Pancreas (tissue), 10 donors: ENCODE measurements around the gene PGM5. TPM values are rescaled to one million over a fixed set of nuclear protein-coding genes. Genes with fewer than 3 reads are reported as not detected.

Source experiments
- ATAC-seq, 4 donors: fragments of 200-7000 bp; cut with Tn5 transposase; one replicate each; pipeline versions ENCODE4 v1.8.0 to v1.9.1; 2020; ENCODE audit warnings: mild to moderate bottlenecking in 4 of 4, moderate library complexity in 4 of 4
- DNase-seq, 6 donors: peaks; one replicate each; pipeline ENCODE4 v3.0.0-alpha.2; 2020
- FAIRE-seq: peaks from 2 replicates; lab custom pipeline; 2012; peaks lifted over from hg19 to GRCh38; lab: Jason Lieb, UNC
- H3K27ac ChIP-seq, 4 donors: fragments of 200-600 bp; sonication (generic); 1 replicate in 3 of 4; 2 replicates in 1 of 4; pipeline versions ENCODE4 v1.5.0 to v1.8.0; 2020
- H3K27me3 ChIP-seq, 4 donors: fragments of 200-600 bp; one replicate each; pipeline ENCODE4 v1.8.0; 2021
- H3K36me3 ChIP-seq, 3 donors: fragments of 200-600 bp; sonication (generic) in 1 of 3; one replicate each; pipeline versions ENCODE4 v1.5.0 to v1.8.0; 2020 to 2021
- H3K4me1 ChIP-seq, 3 donors: fragments of 200-600 bp; one replicate each; pipeline ENCODE4 v1.8.0; 2021
- H3K4me3 ChIP-seq, 4 donors: fragments of 200-600 bp; sonication (generic) in 2 of 4; one replicate each; pipeline versions ENCODE4 v1.5.0 to v1.8.0; 2020 to 2021
- H3K9me3 ChIP-seq, 4 donors: fragments of 200-600 bp; one replicate each; pipeline ENCODE4 v1.8.0; 2021
- CTCF ChIP-seq, 4 donors: fragments of 200-600 bp; sonication (generic) in 3 of 4; IDR thresholded peaks; one replicate each; pipeline versions ENCODE4 v1.5.0 to v1.8.0; 2021; ENCODE audit warnings: antibody characterized with exemption in 4 of 4
- WGBS, 2 donors: extraction: QIAGEN DNeasy Blood & Tissue Kit; methylation state at CpG; one replicate each; pipeline ENCODE4 v1.1.7; 2013; 5-methylcytosine and 5-hydroxymethylcytosine counted together
- intact Hi-C, 3 donors: fragments of 100-400 bp; cut with DNase I; formaldehyde crosslinking; loops; one replicate each; pipeline versions ENCODE4 v1.11.1 to v1.14.2; 2022
- polyA plus RNA-seq, 2 donors: library from polyadenylated mRNA; stranded (reverse); fragments of 200-250 nt; gene quantifications; one replicate each; pipeline ENCODE4 v1.2.3, GENCODE V29; 2013
- total RNA-seq, 6 donors: library from RNA; stranded (reverse); fragmentation: NEBNext Ultra II Directional in 4 of 6; extraction: Animal tissue kit (Norgen Biotek cat#: 25700) in 4 of 6; gene quantifications; one replicate each; pipeline versions ENCODE4 v1.2.1 to v1.2.4, GENCODE V29; 2021 to 2023
- donor health status: healthy with polysubstance abuse.
- donor health status: DM: no; HTN: no; CAD: no; lungs with moderate emphysema.
- donor health status: DM: no; HTN: no; CAD: no.
- donor health status: control.
- donor health status: control.
- donor health status: Bipolar disorder and iron deficiency.
- donor health status: DM: yes; HTN: yes; CAD: no.
- donor health status: DM: no; HTN: no; CAD: no.
- donor health status: DM: no; HTN: no; CAD: no.
- donor health status: DM: yes; HTN: yes; CAD: no.

PGM5 gene
- total and polyA plus RNA-seq, 8 donors, result 1.9 to 4.6 (median 2.3) TPM

DNA sequence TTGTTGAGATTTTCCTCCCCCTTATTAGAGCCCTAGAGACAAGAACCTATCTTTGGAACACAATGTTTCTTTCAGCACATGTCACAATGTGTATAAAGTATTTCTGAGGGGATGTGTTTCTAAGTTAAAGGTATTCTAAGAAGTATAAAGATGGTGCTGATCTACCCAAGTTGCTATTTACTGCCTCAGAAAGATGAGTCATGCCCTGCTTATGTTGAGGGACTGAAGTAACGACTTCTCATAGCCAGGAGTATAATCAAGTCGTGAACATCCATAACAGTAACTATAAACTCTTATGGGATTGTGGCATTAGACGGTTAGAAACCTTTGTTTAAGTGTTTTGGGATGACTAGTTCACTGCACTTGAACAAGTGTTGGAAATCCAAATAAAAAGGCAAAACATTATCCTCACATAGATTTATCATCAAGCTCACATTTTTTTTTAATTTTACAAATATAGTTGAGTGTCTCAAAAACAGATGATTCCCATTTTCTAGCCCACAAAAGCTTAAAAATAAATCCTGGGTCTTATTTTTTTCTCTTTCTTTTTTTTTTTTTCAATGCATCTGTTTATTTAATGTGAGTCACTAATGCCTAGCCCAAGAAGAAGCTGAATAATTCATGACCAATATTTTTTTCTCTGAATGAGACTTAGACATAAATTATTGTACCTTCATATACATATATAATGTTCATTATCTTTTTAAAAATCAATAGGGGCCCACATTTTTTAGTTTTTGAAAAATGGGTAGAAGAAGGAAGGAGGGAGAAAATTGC is 196.5 kb downstream of the PGM5 start:
- FAIRE-seq (peak; percentile 93), DNase-seq (no peak), ATAC-seq (no peak)
- intact Hi-C loops, result no loop called here
- H3K4me1 ChIP-seq, result no peaks in the 10 kb centered on the region
- no peak for TF ChIP-seq CTCF (IDR thresholded peaks at IDR 0.05)
- 68 to 83% methylated on average over 3 of the region's 3 CpGs for WGBS, 2 donors
- H3K27me3 ChIP-seq, result no peaks in the 10 kb centered on the region
- H3K4me3 ChIP-seq, result no peak overlapping the region
- no peaks in the 10 kb centered on the region for H3K36me3 ChIP-seq
- H3K9me3 ChIP-seq, result no peaks in the 10 kb centered on the region
- H3K27ac ChIP-seq, result no peak overlapping the region

DNA sequence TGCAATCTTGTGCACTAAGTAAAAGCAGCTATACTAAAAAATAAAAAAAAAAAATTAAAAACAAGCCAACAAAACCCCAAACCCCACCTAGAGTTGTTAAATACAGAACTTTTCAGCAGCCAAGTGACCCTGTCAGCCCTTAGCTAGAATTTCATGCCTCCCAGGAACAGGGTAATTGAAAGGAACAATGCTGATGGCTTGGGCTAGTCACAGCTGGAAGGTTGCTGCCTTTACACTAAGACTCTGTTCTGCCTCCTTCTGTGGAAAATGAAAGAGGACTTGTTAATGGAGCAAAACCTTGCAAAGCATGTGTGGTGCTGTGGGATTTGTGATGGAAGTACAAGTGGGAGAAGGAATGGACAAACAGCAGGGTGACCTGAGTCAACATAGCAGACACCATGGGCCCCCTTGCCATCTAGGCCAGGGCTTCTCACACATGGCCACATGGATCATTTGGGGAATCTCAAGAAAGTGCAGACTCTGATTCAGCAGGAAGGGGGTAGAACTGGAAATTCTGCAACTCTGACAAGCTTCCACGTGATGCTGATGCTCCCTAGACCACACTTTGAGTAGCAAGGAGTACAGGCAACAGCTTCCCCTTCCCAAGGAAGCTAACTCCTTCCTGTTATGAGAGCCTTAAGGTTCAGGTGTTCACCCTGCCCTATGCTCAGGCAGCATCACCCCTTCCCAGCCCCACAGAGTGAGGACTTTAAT is 199.2 kb downstream of the PGM5 start:
- 43 to 83% methylated on average over 1 of the region's 1 CpG for WGBS, 2 donors
- FAIRE-seq, result no peak

GRCh38 chr9:68558545-68558944 is 202.1 kb downstream of the PGM5 start:
- Histone ChIP-seq H3K4me1 (no peaks in the 10 kb centered on the region), H3K9me3 (no peaks in the 10 kb centered on the region), H3K4me3 (no peak overlapping the region), H3K27me3 (no peaks in the 10 kb centered on the region), H3K27ac (no peak overlapping the region), H3K36me3 (no peaks in the 10 kb centered on the region)
- intact Hi-C loops, result no loop called here
- DNase-seq, result no peak
- TF ChIP-seq CTCF (IDR thresholded peaks at IDR 0.05), result no peak
- FAIRE-seq, result no peak
- ATAC-seq, result no peak
- WGBS, 2 donors, result 67 to 74% methylated on average over 5 of the region's 5 CpGs

More for the DNA sequence above, 199.2 kb downstream of the PGM5 start:
- Histone ChIP-seq H3K36me3 (no peaks in the 10 kb centered on the region), H3K4me1 (no peaks in the 10 kb centered on the region), H3K27me3 (no peaks in the 10 kb centered on the region), H3K27ac (no peak overlapping the region), H3K4me3 (no peak overlapping the region), H3K9me3 (no peaks in the 10 kb centered on the region)
- no peak for TF ChIP-seq CTCF (IDR thresholded peaks at IDR 0.05)
- no peak for DNase-seq
- no peak for ATAC-seq
- intact Hi-C loops, result no loop called here

DNA sequence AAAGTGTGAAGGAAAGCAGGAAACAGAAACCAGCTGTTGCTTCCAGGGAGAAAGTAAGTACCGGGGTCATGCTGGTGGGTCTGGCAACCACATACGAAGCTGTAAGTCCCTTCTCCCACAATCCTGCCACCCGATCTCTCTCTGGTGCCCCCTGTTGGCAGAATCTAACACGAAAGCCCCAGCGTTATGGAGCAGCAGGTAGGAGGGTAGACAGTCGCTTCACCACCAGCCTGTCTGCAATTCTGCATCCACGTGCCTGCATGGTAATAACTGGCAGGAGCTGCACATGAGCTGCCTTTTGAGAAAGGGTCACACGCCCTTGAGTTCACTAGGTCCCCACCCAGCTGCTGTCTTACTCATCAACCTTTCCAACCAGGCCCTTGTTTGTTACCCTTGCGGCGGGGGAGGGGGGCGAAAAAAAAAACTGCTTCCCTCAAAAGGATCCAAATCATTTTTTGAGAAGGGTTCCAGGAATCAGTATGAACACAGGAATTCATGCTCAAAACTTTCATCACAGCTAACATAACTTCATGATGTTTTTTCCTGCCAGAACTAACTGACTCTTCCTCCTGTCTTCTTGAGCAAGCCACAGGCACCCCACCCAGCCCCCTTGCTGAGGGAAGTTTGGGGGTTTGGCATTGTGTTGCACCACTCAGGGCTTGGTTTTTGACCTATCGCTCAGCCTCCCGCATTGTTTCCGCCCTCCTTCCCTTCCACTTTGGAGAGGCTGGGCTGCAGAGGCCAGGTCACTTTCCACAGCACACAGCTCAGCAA is 203.8 kb downstream of the PGM5 start:
- no peaks in the 10 kb centered on the region for H3K36me3 ChIP-seq
- no peaks in the 10 kb centered on the region for H3K27me3 ChIP-seq
- DNase-seq (peak in 5 of 6 donors; percentile 15 to 61 (median 37)), FAIRE-seq (no peak), ATAC-seq (peak in 3 of 4 donors; percentile 64 to 84 (median 71))
- H3K4me1 ChIP-seq, result no peaks in the 10 kb centered on the region
- no peaks in the 10 kb centered on the region for H3K9me3 ChIP-seq
- 52% methylated on average over 14 of the region's 14 CpGs for WGBS, 2 donors
- TF ChIP-seq CTCF (IDR thresholded peaks at IDR 0.05), result peak in 3 of 4 donors; percentile 18 to 29 (median 19)
- H3K4me3 ChIP-seq, result no peak overlapping the region
- intact Hi-C loops, result no loop called here
- no peak overlapping the region for H3K27ac ChIP-seq
